Measurements from ENCODE around the gene HMGXB3.

DNA sequence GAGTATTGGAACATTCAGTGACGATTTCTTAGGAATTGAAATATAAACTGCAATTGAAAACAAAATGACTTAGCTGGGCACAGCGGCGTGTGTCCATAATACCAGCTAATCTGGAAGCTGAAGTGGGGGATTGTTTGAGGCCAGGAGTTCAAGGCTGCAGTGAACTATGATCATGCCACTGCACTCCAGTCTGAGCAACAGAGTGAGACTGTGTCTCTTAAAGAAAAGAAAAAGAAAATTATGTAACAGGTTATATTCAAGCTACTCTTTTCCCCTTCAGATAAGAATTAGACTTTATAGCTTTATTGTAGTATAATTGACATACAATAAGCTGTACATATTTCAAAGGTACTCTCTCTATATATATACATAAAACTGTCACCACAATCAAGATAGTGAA lies 33.6 kb upstream of the HMGXB3 start:
- TF ChIP-seq, protein P1, sequence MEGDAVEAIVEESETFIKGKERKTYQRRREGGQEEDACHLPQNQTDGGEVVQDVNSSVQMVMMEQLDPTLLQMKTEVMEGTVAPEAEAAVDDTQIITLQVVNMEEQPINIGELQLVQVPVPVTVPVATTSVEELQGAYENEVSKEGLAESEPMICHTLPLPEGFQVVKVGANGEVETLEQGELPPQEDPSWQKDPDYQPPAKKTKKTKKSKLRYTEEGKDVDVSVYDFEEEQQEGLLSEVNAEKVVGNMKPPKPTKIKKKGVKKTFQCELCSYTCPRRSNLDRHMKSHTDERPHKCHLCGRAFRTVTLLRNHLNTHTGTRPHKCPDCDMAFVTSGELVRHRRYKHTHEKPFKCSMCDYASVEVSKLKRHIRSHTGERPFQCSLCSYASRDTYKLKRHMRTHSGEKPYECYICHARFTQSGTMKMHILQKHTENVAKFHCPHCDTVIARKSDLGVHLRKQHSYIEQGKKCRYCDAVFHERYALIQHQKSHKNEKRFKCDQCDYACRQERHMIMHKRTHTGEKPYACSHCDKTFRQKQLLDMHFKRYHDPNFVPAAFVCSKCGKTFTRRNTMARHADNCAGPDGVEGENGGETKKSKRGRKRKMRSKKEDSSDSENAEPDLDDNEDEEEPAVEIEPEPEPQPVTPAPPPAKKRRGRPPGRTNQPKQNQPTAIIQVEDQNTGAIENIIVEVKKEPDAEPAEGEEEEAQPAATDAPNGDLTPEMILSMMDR (IDR thresholded peaks at IDR 0.05): no peak
- TF ChIP-seq POLR2A (IDR thresholded peaks at IDR 0.05): no peak

Measured in heart left ventricle (tissue), 13 donors.